ENCODE measurements around the gene EFCAB5. TPM values are rescaled to one million over a fixed set of nuclear protein-coding genes. Genes with fewer than 3 reads are reported as not detected.

The EFCAB5 gene
- total RNA-seq, 2 experiments from 2014 or later = 0.54 to 0.81 TPM

GRCh38 chr17:30095507-30096244 is 154.2 kb downstream of the EFCAB5 start:
- no peak for DNase-seq
- intact Hi-C loops (cut with micrococcal nuclease) = no loop called here
- H3K27ac Mint-ChIP-seq = no peak overlapping the region
- H3K27me3 Mint-ChIP-seq = peaks cover 13% of the 10 kb centered on the region
- no peak overlapping the region for H3K4me3 Mint-ChIP-seq
- ChIA-PET CTCF (interaction anchor here (1.1 to 6.5 kb wide), 10 partner anchors 10 to 290 kb away, joined by 3 to 90 read pairs (median 4); no protein-coding TSS in a partner anchor), POLR2A (interaction anchor here (1.1 kb wide), 1 partner anchor 18 kb away, joined by 4 read pairs; no protein-coding TSS in a partner anchor)
- H3K4me1 Mint-ChIP-seq (ENCODE audit: low read depth) = peaks cover 4% of the 10 kb centered on the region
- H3K9me3 Mint-ChIP-seq = no peaks in the 10 kb centered on the region
- no peaks in the 10 kb centered on the region for H3K36me3 Mint-ChIP-seq (ENCODE audit: low read depth)
- no peak for TF ChIP-seq CTCF (IDR thresholded peaks at IDR 0.05)
- no peak for ATAC-seq

GRCh38 chr17:30101686-30102390 is 160.4 kb downstream of the EFCAB5 start:
- POLR2A ChIA-PET = no interaction called here
- no peaks in the 10 kb centered on the region for H3K36me3 Mint-ChIP-seq (ENCODE audit: low read depth)
- intact Hi-C loops (cut with micrococcal nuclease) = loop anchor here (5.0 kb wide), 1 partner anchor 235 kb away; no protein-coding TSS in a partner anchor
- peaks cover 4% of the 10 kb centered on the region for H3K4me1 Mint-ChIP-seq (ENCODE audit: low read depth)
- peaks cover 2% of the 10 kb centered on the region for H3K27me3 Mint-ChIP-seq
- DNase-seq (no peak), ATAC-seq (no peak)
- no peak for TF ChIP-seq CTCF (IDR thresholded peaks at IDR 0.05)
- no peak overlapping the region for H3K27ac Mint-ChIP-seq
- no peak overlapping the region for H3K4me3 Mint-ChIP-seq
- H3K9me3 Mint-ChIP-seq = no peaks in the 10 kb centered on the region
- CTCF ChIA-PET = interaction anchor here (0.8 kb wide), 1 partner anchor 9 kb away, joined by 3 read pairs; no protein-coding TSS in a partner anchor

- Mint-ChIP-seq H3K9me3 (no peaks in the 10 kb centered on the region), H3K27ac (no peak overlapping the region), H3K4me3 (no peak overlapping the region), H3K4me1 (ENCODE audit: low read depth) (peaks cover 4% of the 10 kb centered on the region), H3K36me3 (ENCODE audit: low read depth) (no peaks in the 10 kb centered on the region), H3K27me3 (peaks cover 2% of the 10 kb centered on the region)
- POLR2A ChIA-PET = no interaction called here
- ATAC-seq (no peak), DNase-seq (no peak)
- TF ChIP-seq CTCF (IDR thresholded peaks at IDR 0.05) = no peak
- intact Hi-C loops (cut with micrococcal nuclease) = loop anchor here (5.0 kb wide), 1 partner anchor 233 kb away; no protein-coding TSS in a partner anchor
- CTCF ChIA-PET = interaction anchor here (0.6 to 4.1 kb wide), 42 partner anchors 10 to 373 kb away, joined by 3 to 90 read pairs (median 6); partner anchors contain the start of genes BLMH, GOSR1, NSRP1 and SLC6A4
Measured at GRCh38 chr17:30103921-30104320, 162.5 kb downstream of the EFCAB5 start.

- CTCF ChIA-PET = interaction anchor here (0.6 to 4.1 kb wide), 64 partner anchors 9 to 833 kb away, joined by 3 to 90 read pairs (median 5); partner anchors contain the start of genes BLMH, GOSR1, NSRP1 and SLC6A4
- no peak overlapping the region for H3K27ac Mint-ChIP-seq
Measured at GRCh38 chr17:30104575-30105339, 163.3 kb downstream of the EFCAB5 start.

More at GRCh38 chr17:30104575-30105339, 163.3 kb downstream of the EFCAB5 start:
- no peaks in the 10 kb centered on the region for H3K36me3 Mint-ChIP-seq (ENCODE audit: low read depth)
- peak overlapping the region; percentile 71 for H3K4me3 Mint-ChIP-seq
- peak; percentile 91 for TF ChIP-seq CTCF (IDR thresholded peaks at IDR 0.05)
- ATAC-seq (peak; percentile 98), DNase-seq (peak; percentile 83)
- no peaks in the 10 kb centered on the region for H3K9me3 Mint-ChIP-seq
- H3K4me1 Mint-ChIP-seq (ENCODE audit: low read depth) = peaks cover 4% of the 10 kb centered on the region
- POLR2A ChIA-PET = interaction anchor here (0.5 to 1.4 kb wide), 3 partner anchors 10 to 418 kb away, joined by 4 to 6 read pairs (median 5); partner anchors contain the start of gene NSRP1
- intact Hi-C loops (cut with micrococcal nuclease) = loop anchor here (5.0 kb wide), 1 partner anchor 233 kb away; no protein-coding TSS in a partner anchor
- H3K27me3 Mint-ChIP-seq = peaks cover 2% of the 10 kb centered on the region

All from activated CD8-positive, alpha-beta T cell treated with anti-CD3 and anti-CD28 coated beads for 36 hours (primary cell).